ENCODE measurements around the gene CREBRF. TPM values are rescaled to one million over a fixed set of nuclear protein-coding genes. Genes with fewer than 3 reads are reported as not detected.

CREBRF gene
- total and polyA plus RNA-seq, 2 experiments from 2014 or later, result 2.0 to 3.5 TPM

GRCh38 chr5:173123416-173123815 is 67.3 kb downstream of the CREBRF start:
- Histone ChIP-seq H3K79me2 (replicated peaks; ENCODE audit: insufficient read depth) (no peaks in the 10 kb centered on the region), H2AFZ (no peak overlapping the region), H3K4me2 (no peak overlapping the region), H3K4me1 (ENCODE audit: insufficient read depth) (no peaks in the 10 kb centered on the region), H3K36me3 (ENCODE audit: insufficient read depth) (no peaks in the 10 kb centered on the region; the same call in 1 of the 2 replicates), H3K27me3 (ENCODE audit: insufficient read depth) (no peaks in the 10 kb centered on the region), H3K27ac (ENCODE audit: low read depth) (no peak overlapping the region), H4K20me1 (replicated peaks; ENCODE audit: insufficient read depth) (no peaks in the 10 kb centered on the region), H3F3A (replicated peaks; ENCODE audit: low read depth) (no peaks in the 10 kb centered on the region), H3K4me3 (no peak overlapping the region), H3K9me2 (ENCODE audit: insufficient read depth) (no peaks in the 10 kb centered on the region)
- Mint-ChIP-seq H3K9me3 (peaks cover 9% of the 10 kb centered on the region), H3K27me3 (ENCODE audit: insufficient read depth, low read depth, poor library complexity) (peaks cover 4% of the 10 kb centered on the region), H3K36me3 (ENCODE audit: low read depth) (no peaks in the 10 kb centered on the region; the same call in 2 of the 3 replicates), H3K4me3 (no peak overlapping the region), H3K27ac (no peak overlapping the region), H3K4me1 (no peaks in the 10 kb centered on the region)
- DNase-seq (ENCODE audit: low spot score) (no peak), ATAC-seq (no peak)
- no peak for TF ChIP-seq ZNF331 (CRISPR knock-in tag; IDR thresholded peaks at IDR 0.05; ENCODE audit: low read depth)
- TF ChIP-seq CREB1 (CRISPR knock-in tag; IDR thresholded peaks at IDR 0.05; ENCODE audit: low read depth), result no peak
- TF ChIP-seq JUNB (IDR thresholded peaks at IDR 0.05; ENCODE audit: unreplicated experiment), result no peak
- no peak for TF ChIP-seq CTCF (conservative IDR thresholded peaks at IDR 0.05; ENCODE audit: low read depth in 2 of 2)
- TF ChIP-seq POLR2AphosphoS5 (IDR thresholded peaks at IDR 0.05; ENCODE audit: low read depth), result no peak
- TF ChIP-seq EZH2 (IDR thresholded peaks at IDR 0.05; ENCODE audit: low read depth, unreplicated experiment), result no peak
- no peak for TF ChIP-seq REST (IDR thresholded peaks at IDR 0.05; ENCODE audit: unreplicated experiment)
- TF ChIP-seq ZNF114 (CRISPR knock-in tag; IDR thresholded peaks at IDR 0.05), result no peak
- TF ChIP-seq NANOG (IDR thresholded peaks at IDR 0.05; ENCODE audit: borderline replicate concordance), result no peak
- TF ChIP-seq ETS1 (IDR thresholded peaks at IDR 0.05), result no peak
- TF ChIP-seq STAT1 (IDR thresholded peaks at IDR 0.05; ENCODE audit: unreplicated experiment), result no peak
- no peak for TF ChIP-seq EZH2phosphoT487 (IDR thresholded peaks at IDR 0.05; ENCODE audit: unreplicated experiment)
- TF ChIP-seq ZNF462 (CRISPR knock-in tag; IDR thresholded peaks at IDR 0.05), result no peak
